ENCODE measurements around the gene NAALADL2.

GRCh38 chr3:175662815-175663214, 803.7 kb downstream of the NAALADL2 start:
- TF ChIP-seq, protein P1, sequence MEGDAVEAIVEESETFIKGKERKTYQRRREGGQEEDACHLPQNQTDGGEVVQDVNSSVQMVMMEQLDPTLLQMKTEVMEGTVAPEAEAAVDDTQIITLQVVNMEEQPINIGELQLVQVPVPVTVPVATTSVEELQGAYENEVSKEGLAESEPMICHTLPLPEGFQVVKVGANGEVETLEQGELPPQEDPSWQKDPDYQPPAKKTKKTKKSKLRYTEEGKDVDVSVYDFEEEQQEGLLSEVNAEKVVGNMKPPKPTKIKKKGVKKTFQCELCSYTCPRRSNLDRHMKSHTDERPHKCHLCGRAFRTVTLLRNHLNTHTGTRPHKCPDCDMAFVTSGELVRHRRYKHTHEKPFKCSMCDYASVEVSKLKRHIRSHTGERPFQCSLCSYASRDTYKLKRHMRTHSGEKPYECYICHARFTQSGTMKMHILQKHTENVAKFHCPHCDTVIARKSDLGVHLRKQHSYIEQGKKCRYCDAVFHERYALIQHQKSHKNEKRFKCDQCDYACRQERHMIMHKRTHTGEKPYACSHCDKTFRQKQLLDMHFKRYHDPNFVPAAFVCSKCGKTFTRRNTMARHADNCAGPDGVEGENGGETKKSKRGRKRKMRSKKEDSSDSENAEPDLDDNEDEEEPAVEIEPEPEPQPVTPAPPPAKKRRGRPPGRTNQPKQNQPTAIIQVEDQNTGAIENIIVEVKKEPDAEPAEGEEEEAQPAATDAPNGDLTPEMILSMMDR (IDR thresholded peaks at IDR 0.05): no peak
- TF ChIP-seq EZH2 (IDR thresholded peaks at IDR 0.05; ENCODE audit: borderline replicate concordance, insufficient read depth, low read depth, low read length, poor library complexity, severe bottlenecking): no peak

Data from B cell (primary cell).